ENCODE data around the gene ZNF385B.

GRCh38 chr2:179652296-179652695 is 209.1 kb downstream of the ZNF385B start:
- TF ChIP-seq CTCF (IDR thresholded peaks at IDR 0.05) (no peak), EZH2 (IDR thresholded peaks at IDR 0.05) (no peak), EZH2phosphoT487 (IDR thresholded peaks at IDR 0.05) (no peak)

All from neural progenitor cell (in vitro differentiated cells).